ENCODE measurements around the gene CEACAM8.
"Not testable (repeated sequence)": the region's sequence is repeated elsewhere in the genome, so short reads cannot be mapped to it uniquely, and the experiment has no call there.

CEACAM8 gene

DNA sequence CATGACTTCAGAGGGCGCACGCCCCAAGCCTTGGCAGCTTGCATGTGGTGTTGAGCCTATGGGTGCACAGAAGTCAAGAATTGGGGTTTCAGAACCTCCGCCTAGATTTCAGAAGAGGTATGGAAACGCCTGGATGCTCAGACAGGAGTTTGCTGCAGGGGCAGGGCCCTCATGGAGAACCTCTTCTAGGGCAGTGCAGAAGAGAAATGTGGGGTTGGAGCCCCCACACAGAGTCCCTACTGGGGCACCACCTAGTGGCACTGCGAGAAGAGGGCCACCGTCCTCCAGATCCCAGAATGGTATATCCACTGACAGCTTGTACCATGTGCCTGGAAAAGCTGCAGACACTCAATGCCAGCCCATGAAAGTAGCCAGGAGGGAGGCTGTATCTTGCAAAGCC lies 44.2 kb downstream of the CEACAM8 start:
- not testable (repeated sequence) for H3K27me3 ChIP-seq (ENCODE audit: control insufficient read depth, insufficient read depth, low read length)

DNA sequence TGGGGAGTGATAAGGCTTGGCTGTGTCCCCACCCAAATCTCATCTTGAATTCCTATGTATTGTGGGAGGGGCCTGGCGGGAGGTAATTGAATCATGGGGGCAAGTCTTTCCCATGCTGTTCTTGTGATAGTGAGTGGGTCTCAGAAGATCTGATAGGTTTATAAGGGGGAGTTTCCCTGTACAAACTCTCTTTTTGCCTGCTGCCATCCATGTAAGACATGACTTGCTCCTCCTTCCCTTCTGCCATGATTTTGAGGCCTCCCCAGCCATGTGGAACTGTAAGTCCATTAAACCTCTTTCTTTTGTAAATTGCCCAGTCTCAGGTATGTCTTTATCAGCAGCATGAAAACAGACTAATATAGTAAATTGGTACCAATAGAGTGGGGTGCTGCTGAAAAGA lies 45.7 kb downstream of the CEACAM8 start:
- not testable (repeated sequence) for H3K9ac ChIP-seq (ENCODE audit: low read length); H3K36me3 ChIP-seq (ENCODE audit: control insufficient read depth, insufficient read depth, low read length); H3K27ac ChIP-seq (ENCODE audit: low read depth, low read length); H3K4me1 ChIP-seq (ENCODE audit: control insufficient read depth, insufficient read depth, low read length); H3K4me3 ChIP-seq (ENCODE audit: low read length); H3K27me3 ChIP-seq (ENCODE audit: control insufficient read depth, insufficient read depth, low read length)

More for the DNA sequence above, 44.2 kb downstream of the CEACAM8 start:
- H3K4me1 ChIP-seq (ENCODE audit: control insufficient read depth, insufficient read depth, low read length); H3K9ac ChIP-seq (ENCODE audit: low read length); H3K27ac ChIP-seq (ENCODE audit: low read depth, low read length); H3K4me3 ChIP-seq (ENCODE audit: low read length); H3K36me3 ChIP-seq (ENCODE audit: control insufficient read depth, insufficient read depth, low read length): not testable (repeated sequence)

DNA sequence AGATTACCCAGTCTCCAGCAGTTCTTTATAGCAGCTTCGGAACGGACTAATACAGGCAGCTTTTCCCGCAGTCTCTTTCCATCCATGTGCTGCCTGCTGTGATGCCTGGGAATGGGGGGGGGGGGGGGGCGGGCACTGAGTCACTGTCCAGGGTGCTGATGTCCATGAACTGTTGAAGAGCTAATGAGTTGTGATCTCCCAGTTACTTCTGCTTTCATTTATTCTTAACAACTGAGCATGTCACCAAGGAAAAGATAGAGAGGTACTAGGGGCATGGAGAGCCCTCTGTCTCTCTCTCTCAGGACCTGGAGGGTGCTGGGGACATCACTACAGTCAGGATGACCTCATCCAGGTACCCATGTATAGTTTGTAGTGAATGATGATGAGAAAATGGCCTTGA lies 46.2 kb downstream of the CEACAM8 start:
- H3K4me3 ChIP-seq (ENCODE audit: low read length) = no peak overlapping the region
- H3K27me3 ChIP-seq (ENCODE audit: control insufficient read depth, insufficient read depth, low read length) = no peaks in the 10 kb centered on the region

DNA sequence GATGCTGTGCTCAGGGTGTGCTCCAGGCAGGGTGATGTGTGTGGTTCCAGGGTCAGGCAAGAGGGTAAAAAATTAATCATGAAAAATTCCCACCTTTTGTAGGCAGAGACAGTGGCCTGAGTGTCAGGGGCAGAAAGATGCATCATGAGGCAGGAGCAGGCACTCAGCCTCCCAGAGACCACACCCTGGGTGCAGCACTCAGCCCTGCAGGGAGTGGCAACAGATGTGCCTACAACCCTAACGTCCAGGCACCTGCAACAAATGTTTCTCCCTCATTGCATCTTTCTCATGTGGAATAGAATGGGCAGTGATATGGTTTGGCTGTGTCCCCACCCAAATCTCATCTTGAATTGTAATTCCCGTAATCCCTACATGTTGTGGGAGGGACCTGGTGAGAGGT lies 46.8 kb downstream of the CEACAM8 start:
- Histone ChIP-seq H3K27me3 (ENCODE audit: control insufficient read depth, insufficient read depth, low read length) (no peaks in the 10 kb centered on the region), H3K9ac (ENCODE audit: low read length) (no peak overlapping the region), H3K4me1 (ENCODE audit: control insufficient read depth, insufficient read depth, low read length) (no peaks in the 10 kb centered on the region), H3K4me3 (ENCODE audit: low read length) (no peak overlapping the region), H3K36me3 (ENCODE audit: control insufficient read depth, insufficient read depth, low read length) (no peaks in the 10 kb centered on the region), H3K27ac (ENCODE audit: low read depth, low read length) (no peak overlapping the region)

More for the DNA sequence above, 46.2 kb downstream of the CEACAM8 start:
- Histone ChIP-seq H3K27ac (ENCODE audit: low read depth, low read length) (no peak overlapping the region), H3K9ac (ENCODE audit: low read length) (no peak overlapping the region), H3K36me3 (ENCODE audit: control insufficient read depth, insufficient read depth, low read length) (no peaks in the 10 kb centered on the region), H3K4me1 (ENCODE audit: control insufficient read depth, insufficient read depth, low read length) (no peaks in the 10 kb centered on the region)

DNA sequence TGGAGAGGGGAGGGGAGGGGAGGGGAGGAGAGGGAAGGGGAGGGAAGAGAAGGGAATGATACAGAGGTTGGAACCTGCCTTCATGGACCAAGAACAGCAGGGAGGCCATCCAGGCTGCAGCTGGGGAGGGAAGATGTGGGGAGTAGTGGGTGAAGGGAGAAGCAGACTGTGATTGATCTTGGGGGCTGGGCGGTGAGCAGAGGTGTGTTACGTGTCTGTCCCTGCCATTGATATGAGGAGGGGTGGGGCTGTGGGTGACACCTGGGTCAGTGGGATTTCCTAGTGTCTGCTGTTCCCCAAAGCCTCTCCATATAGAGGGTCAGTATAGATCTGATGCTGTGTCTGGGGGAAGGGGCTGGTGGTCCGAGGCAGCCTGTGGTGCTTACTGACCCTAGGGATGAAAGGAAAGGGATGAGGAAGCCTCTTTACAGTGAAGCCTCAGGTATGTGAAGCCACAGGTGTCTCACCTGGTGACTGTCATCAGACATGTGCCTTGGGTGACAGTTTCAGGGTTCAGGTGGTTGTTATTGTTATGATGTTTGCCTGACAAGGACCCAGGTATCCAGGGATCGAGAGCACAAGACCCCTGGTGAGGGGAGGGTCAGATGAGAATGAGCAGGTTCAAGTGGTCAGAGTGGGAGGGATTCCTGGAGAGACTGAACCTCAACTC lies 47.8 kb downstream of the CEACAM8 start:
- Histone ChIP-seq H3K27ac (ENCODE audit: low read depth, low read length) (no peak overlapping the region), H3K9ac (ENCODE audit: low read length) (no peak overlapping the region), H3K4me3 (ENCODE audit: low read length) (no peak overlapping the region), H3K27me3 (ENCODE audit: control insufficient read depth, insufficient read depth, low read length) (no peaks in the 10 kb centered on the region), H3K36me3 (ENCODE audit: control insufficient read depth, insufficient read depth, low read length) (no peaks in the 10 kb centered on the region), H3K4me1 (ENCODE audit: control insufficient read depth, insufficient read depth, low read length) (no peaks in the 10 kb centered on the region)

DNA sequence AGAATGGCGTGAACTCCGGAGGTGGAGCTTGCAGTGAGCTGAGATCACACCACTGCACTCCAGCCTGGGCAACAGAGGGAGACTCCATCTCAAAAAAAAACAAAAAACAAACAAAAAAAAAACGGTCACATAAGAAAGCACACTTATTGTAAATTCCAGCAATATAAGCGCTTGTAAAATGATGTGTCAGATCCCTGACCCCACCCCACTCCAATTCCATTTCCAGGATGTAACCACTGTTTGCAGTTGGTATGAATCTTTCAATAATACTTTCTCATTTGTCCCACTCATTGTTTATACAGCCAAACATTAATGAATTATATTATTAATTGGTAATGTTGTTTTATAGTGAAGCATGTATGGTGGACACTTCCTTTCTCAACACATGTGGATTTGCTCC lies 50.6 kb downstream of the CEACAM8 start:
- Histone ChIP-seq H3K9ac (ENCODE audit: low read length) (no peak overlapping the region), H3K27me3 (ENCODE audit: control insufficient read depth, insufficient read depth, low read length) (no peaks in the 10 kb centered on the region), H3K36me3 (ENCODE audit: control insufficient read depth, insufficient read depth, low read length) (no peaks in the 10 kb centered on the region), H3K27ac (ENCODE audit: low read depth, low read length) (no peak overlapping the region), H3K4me1 (ENCODE audit: control insufficient read depth, insufficient read depth, low read length) (no peaks in the 10 kb centered on the region), H3K4me3 (ENCODE audit: low read length) (no peak overlapping the region)

DNA sequence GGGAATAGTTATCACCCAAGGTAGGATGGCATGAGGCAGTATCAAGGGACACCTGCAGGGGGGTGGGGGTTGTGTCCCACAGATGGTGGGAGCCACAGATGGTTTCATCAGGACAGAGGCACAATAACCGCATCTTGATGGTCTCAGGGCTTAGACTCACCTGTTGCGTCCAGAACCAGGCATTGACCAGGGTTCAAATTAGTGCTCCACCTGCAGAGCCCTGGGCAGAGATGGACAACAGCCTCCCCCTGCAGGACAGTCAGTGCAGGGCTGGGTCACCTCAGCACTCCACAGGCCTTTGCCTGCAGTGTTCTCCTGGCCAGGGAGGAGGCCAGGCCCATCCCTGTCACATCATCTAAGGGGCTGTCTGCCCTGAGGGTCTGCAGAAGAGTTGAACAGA lies 51.9 kb downstream of the CEACAM8 start:
- Histone ChIP-seq H3K9ac (ENCODE audit: low read length) (no peak overlapping the region), H3K27ac (ENCODE audit: low read depth, low read length) (no peak overlapping the region), H3K4me1 (ENCODE audit: control insufficient read depth, insufficient read depth, low read length) (no peaks in the 10 kb centered on the region), H3K36me3 (ENCODE audit: control insufficient read depth, insufficient read depth, low read length) (no peaks in the 10 kb centered on the region), H3K4me3 (ENCODE audit: low read length) (no peak overlapping the region), H3K27me3 (ENCODE audit: control insufficient read depth, insufficient read depth, low read length) (no peaks in the 10 kb centered on the region)

DNA sequence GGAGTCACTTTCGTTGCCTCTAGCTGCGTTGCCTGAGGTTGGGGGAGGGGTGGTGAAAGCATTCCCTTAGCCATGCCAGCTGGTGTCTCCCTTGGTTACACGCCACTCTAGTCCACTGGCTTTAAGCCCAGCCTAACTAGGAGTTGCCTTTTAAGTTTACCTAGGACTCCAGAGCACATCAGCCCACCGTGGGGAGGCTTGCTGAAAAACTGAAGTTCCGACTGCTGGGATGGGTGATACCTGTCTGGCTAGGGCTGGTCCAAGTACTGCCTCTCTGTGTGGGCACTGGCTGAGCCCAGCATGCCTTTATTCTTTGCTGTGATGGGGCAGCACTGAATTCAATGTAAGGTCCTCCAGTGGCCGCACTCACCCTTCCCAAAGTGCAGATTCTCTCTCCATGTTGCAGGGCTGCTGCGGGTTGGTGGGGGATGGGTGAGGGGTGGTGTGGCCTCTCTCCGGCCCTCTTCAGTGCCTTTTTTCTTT lies 54.6 kb downstream of the CEACAM8 start:
- Histone ChIP-seq H3K27me3 (ENCODE audit: control insufficient read depth, insufficient read depth, low read length) (no peaks in the 10 kb centered on the region), H3K4me3 (ENCODE audit: low read length) (no peak overlapping the region), H3K4me1 (ENCODE audit: control insufficient read depth, insufficient read depth, low read length) (no peaks in the 10 kb centered on the region)

DNA sequence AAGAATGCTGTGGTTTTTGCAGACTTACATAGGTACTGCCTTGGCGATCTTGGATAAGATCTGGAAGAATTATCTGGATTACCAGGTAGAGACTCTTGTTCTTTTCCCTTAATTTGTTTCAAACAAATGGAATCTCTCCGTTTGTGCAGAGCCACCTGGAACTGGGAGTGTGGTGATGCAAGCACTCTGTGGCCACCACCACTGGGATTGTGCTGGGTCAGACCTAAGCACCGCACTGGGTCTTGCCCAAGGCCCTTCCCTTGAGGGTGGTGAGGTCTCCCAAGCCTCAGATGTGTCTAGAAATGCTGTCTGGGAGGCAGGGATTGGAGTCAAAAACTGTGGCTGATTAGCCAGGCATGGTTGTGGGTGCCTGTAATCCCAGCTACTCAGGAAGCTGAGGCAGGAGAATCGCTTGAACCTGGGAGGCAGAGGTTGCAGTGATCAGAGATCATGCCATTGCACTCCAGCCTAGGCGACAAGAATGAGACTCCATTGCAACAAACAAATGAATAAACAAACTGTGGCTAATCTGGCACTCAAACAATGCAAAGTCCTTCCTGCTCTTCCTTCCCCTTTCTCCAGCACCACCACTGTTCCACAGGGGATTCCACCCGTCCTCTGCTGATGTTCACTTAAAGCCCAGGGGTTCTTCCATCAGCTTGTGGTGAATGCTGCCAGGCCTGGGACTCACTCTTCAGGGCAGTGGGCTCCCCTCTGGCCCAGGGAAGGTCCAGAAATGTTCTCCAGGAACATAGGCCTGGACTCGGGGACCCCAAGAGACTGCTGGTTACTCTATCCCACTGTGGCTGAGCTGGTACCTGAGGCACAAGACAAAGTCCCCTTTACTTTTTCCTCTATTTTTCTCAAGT lies 55.6 kb downstream of the CEACAM8 start:
- Histone ChIP-seq H3K9ac (ENCODE audit: low read length) (no peak overlapping the region), H3K27ac (ENCODE audit: low read depth, low read length) (no peak overlapping the region), H3K27me3 (ENCODE audit: control insufficient read depth, insufficient read depth, low read length) (no peaks in the 10 kb centered on the region), H3K4me3 (ENCODE audit: low read length) (no peak overlapping the region), H3K36me3 (ENCODE audit: control insufficient read depth, insufficient read depth, low read length) (no peaks in the 10 kb centered on the region), H3K4me1 (ENCODE audit: control insufficient read depth, insufficient read depth, low read length) (no peaks in the 10 kb centered on the region)

More for the DNA sequence above, 54.6 kb downstream of the CEACAM8 start:
- H3K36me3 ChIP-seq (ENCODE audit: control insufficient read depth, insufficient read depth, low read length) = no peaks in the 10 kb centered on the region
- no peak overlapping the region for H3K27ac ChIP-seq (ENCODE audit: low read depth, low read length)
- H3K9ac ChIP-seq (ENCODE audit: low read length) = no peak overlapping the region

DNA sequence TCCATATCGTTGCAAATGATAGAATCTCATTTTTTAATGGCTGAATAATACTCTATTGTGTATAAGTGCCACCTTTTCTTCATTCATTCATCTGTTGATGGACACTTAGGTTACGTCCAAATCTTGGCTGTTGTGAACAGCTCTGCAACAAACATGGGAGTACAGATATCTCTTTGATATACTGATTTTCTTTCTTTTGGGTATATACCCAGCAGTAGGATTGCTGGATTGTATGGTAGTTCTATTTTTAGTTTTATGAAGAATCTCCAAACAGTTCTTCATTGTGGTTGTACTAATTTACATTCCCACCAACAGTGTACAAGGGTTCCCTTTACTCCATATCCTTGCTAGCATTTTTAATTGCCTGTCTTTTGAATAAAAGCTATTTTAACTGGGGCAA lies 59.4 kb downstream of the CEACAM8 start:
- not testable (repeated sequence) for H3K4me3 ChIP-seq (ENCODE audit: low read length); H3K9ac ChIP-seq (ENCODE audit: low read length); H3K4me1 ChIP-seq (ENCODE audit: control insufficient read depth, insufficient read depth, low read length); H3K27me3 ChIP-seq (ENCODE audit: control insufficient read depth, insufficient read depth, low read length); H3K27ac ChIP-seq (ENCODE audit: low read depth, low read length); H3K36me3 ChIP-seq (ENCODE audit: control insufficient read depth, insufficient read depth, low read length)

DNA sequence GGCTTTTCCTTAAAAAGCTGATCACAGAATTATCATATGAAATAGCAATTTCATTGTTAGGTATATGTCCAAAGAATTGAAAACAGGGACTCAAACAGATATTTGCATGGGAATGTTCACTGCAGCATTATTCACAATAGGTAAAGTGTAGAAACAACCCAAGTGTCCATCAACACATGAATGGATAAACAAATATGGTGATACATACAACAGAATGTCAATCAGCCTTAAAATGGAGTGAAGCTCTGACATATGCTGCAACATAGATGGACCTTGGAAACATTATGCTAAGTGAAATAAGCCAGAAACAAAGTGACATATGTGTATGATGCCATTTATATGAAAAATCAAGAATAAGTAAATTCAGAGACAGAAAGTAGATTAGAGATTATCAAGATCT lies 60.3 kb downstream of the CEACAM8 start:
- no peak overlapping the region for H3K4me3 ChIP-seq (ENCODE audit: low read length)
- no peak overlapping the region for H3K9ac ChIP-seq (ENCODE audit: low read length)
- no peaks in the 10 kb centered on the region for H3K27me3 ChIP-seq (ENCODE audit: control insufficient read depth, insufficient read depth, low read length)
- H3K27ac ChIP-seq (ENCODE audit: low read depth, low read length) = no peak overlapping the region
- H3K36me3 ChIP-seq (ENCODE audit: control insufficient read depth, insufficient read depth, low read length) = no peaks in the 10 kb centered on the region
- H3K4me1 ChIP-seq (ENCODE audit: control insufficient read depth, insufficient read depth, low read length) = no peaks in the 10 kb centered on the region

DNA sequence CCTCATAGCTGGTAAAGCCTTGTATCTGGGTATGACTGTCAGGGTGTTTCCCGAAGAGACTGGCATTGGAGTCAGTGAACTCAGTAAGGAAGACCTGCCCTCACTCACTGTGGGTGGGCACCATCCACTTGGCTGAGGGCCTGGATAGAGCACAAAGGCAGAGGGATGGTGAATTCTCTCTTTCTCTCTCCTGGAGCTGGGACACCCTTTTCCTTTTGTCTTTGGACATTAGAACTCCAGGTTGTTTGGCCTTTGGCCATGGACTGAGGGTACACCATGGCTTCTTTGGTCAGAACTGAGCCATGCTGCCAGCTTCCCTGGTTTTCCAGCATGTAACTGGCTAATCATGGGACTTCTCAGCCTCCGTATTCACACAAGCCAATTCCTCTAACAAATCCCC lies 61.8 kb downstream of the CEACAM8 start:
- Histone ChIP-seq H3K27me3 (ENCODE audit: control insufficient read depth, insufficient read depth, low read length) (no peaks in the 10 kb centered on the region), H3K4me3 (ENCODE audit: low read length) (no peak overlapping the region), H3K27ac (ENCODE audit: low read depth, low read length) (no peak overlapping the region), H3K9ac (ENCODE audit: low read length) (no peak overlapping the region), H3K4me1 (ENCODE audit: control insufficient read depth, insufficient read depth, low read length) (no peaks in the 10 kb centered on the region), H3K36me3 (ENCODE audit: control insufficient read depth, insufficient read depth, low read length) (no peaks in the 10 kb centered on the region)

DNA sequence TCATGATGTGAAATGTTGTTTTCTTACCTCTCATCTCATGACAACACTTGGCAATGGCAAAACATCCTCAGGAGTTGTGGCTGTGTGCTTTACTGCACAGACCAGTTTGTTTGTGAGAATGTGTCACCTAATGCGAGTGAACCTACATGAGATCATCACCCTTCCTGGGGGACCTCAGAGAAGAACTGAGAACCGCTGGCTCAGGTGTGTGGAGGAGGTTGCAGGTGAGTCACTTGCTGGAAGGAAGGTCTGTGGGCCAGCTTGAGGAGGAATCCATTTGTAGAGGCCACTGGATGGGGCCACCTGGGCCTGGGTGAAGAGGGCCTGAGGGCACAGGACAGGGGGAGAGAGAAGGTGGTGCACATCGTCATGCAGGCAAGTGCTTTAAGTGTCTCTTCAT lies 63.4 kb downstream of the CEACAM8 start:
- Histone ChIP-seq H3K27me3 (ENCODE audit: control insufficient read depth, insufficient read depth, low read length) (no peaks in the 10 kb centered on the region), H3K4me1 (ENCODE audit: control insufficient read depth, insufficient read depth, low read length) (no peaks in the 10 kb centered on the region), H3K36me3 (ENCODE audit: control insufficient read depth, insufficient read depth, low read length) (no peaks in the 10 kb centered on the region), H3K4me3 (ENCODE audit: low read length) (no peak overlapping the region), H3K9ac (ENCODE audit: low read length) (no peak overlapping the region), H3K27ac (ENCODE audit: low read depth, low read length) (no peak overlapping the region)

Measured in rectal smooth muscle tissue (tissue), 1 donor.